ENCODE data around the gene SLC35F3. TPM values are rescaled to one million over a fixed set of nuclear protein-coding genes. Genes with fewer than 3 reads are reported as not detected.

SLC35F3 gene
- total and polyA plus RNA-seq, 9 of the 15 experiments (the other 6 are each of a cell fraction or from before 2014, with no cell fraction given): 0.04 to 0.07 (median 0.04) TPM; not detected in 6

DNA sequence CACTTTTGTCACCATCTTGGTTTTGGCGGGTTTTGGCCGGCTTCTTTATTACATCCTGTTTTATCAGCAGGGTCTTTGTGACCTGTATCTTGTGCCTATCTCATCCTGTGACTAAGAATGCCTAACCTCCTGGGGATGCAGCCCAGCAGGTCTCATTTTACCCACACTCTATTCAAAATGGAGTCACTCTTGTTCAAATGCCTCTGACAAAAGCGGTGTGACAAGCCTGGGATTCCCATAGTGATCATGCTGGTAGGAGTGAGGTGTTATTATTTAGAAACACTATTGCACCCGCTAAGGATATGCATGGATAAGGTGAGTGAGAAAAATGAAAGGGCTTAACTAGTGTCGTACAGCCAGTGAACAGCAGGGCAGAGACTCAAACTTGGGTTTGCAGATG lies 357.1 kb downstream of the SLC35F3 start:
- no peaks in the 10 kb centered on the region for H3K9me3 ChIP-seq (replicated peaks; ENCODE audit: control insufficient read depth, insufficient read depth, low read depth, low read length)
- peaks cover 10 to 13% of the 10 kb centered on the region in 2 experiments for H3K27me3 ChIP-seq (ENCODE audit: control insufficient read depth in 2 of 2, insufficient read depth in 2 of 2, low read length in 2 of 2)
- FAIRE-seq (no peak), ATAC-seq (no peak; the same call in 2 of the 3 replicates), DNase-seq (ENCODE audit: extremely low read depth in 1 of 4, low spot score in 3 of 4) (no peak)
- intact Hi-C loops (cut with micrococcal nuclease) (no loop called here), in situ Hi-C loops (cut with MboI) (no loop called here)
- H4K20me1 ChIP-seq (replicated peaks; ENCODE audit: control insufficient read depth, insufficient read depth, low read length): no peaks in the 10 kb centered on the region
- no peak overlapping the region for H3K27ac ChIP-seq (ENCODE audit: extremely low read depth, low read depth, low read length)
- no peaks in the 10 kb centered on the region for H3K4me1 ChIP-seq (replicated peaks in 1 of 2; ENCODE audit: control insufficient read depth in 2 of 2, insufficient read depth in 2 of 2, low read length in 2 of 2)
- no TSS peak for BruUV-seq (replicated peaks)
- no peak overlapping the region for H3K4me3 ChIP-seq
- ChIA-PET CTCF (ENCODE audit: low intra/inter-chr PET ratio) (no interaction called here), POLR2A (no interaction called here)
- H3K9me1 ChIP-seq (ENCODE audit: control insufficient read depth, insufficient read depth, low read length): no peaks in the 10 kb centered on the region
- no peak overlapping the region for H3K9ac ChIP-seq (ENCODE audit: insufficient read depth in 1 of 2, low read depth in 2 of 2, low read length in 2 of 2)
- WGBS (ENCODE audit: insufficient coverage, low coverage, missing lambda C conversion rate): 4% methylated on average over 5 of the region's 5 CpGs
- no peaks in the 10 kb centered on the region for H3K79me2 ChIP-seq (ENCODE audit: control insufficient read depth, insufficient read depth, low read length)
- no peaks in the 10 kb centered on the region for H3K36me3 ChIP-seq (ENCODE audit: control insufficient read depth, insufficient read depth, low read length)
- H3K4me2 ChIP-seq (ENCODE audit: insufficient read depth, low read length): no peak overlapping the region
- H2AFZ ChIP-seq (ENCODE audit: low read depth, low read length): no peak overlapping the region
- TF ChIP-seq SAFB2 (IDR thresholded peaks at IDR 0.05; ENCODE audit: borderline replicate concordance, low read depth, low read length, severe bottlenecking) (no peak), ATF1 (CRISPR knock-in tag; IDR thresholded peaks at IDR 0.05) (no peak), ATF1 (tag; IDR thresholded peaks at IDR 0.05) (no peak), SMAD4 (CRISPR knock-in tag; conservative IDR thresholded peaks at IDR 0.05) (no peak), STAT5A (IDR thresholded peaks at IDR 0.05; ENCODE audit: borderline replicate concordance, low read length) (no peak), FOXK1 (CRISPR knock-in tag; IDR thresholded peaks at IDR 0.05; ENCODE audit: borderline replicate concordance) (no peak), EP400 (IDR thresholded peaks at IDR 0.05) (no peak), CBFA2T3 (IDR thresholded peaks at IDR 0.05) (no peak), TBL1XR1 (IDR thresholded peaks at IDR 0.05; ENCODE audit: low read length in 2 of 2) (no peak), ZNF717 (CRISPR knock-in tag; IDR thresholded peaks at IDR 0.05) (no peak), BCL6 (CRISPR knock-in tag; IDR thresholded peaks at IDR 0.05) (0 out of 2 replicates have a peak, but pooled peaks have one; percentile 70), U2AF1 (optimal IDR thresholded peaks at IDR 0.05; ENCODE audit: low read depth, low read length) (no peak), L3MBTL2 (IDR thresholded peaks at IDR 0.05) (no peak), ZNF592 (IDR thresholded peaks at IDR 0.05) (no peak), ELF1 (tag; IDR thresholded peaks at IDR 0.05) (no peak), ZNF780A (CRISPR knock-in tag; IDR thresholded peaks at IDR 0.05) (no peak), HNRNPLL (IDR thresholded peaks at IDR 0.05; ENCODE audit: low read depth, low read length, poor library complexity, severe bottlenecking) (no peak)
- TF ChIP-seq, protein P1, sequence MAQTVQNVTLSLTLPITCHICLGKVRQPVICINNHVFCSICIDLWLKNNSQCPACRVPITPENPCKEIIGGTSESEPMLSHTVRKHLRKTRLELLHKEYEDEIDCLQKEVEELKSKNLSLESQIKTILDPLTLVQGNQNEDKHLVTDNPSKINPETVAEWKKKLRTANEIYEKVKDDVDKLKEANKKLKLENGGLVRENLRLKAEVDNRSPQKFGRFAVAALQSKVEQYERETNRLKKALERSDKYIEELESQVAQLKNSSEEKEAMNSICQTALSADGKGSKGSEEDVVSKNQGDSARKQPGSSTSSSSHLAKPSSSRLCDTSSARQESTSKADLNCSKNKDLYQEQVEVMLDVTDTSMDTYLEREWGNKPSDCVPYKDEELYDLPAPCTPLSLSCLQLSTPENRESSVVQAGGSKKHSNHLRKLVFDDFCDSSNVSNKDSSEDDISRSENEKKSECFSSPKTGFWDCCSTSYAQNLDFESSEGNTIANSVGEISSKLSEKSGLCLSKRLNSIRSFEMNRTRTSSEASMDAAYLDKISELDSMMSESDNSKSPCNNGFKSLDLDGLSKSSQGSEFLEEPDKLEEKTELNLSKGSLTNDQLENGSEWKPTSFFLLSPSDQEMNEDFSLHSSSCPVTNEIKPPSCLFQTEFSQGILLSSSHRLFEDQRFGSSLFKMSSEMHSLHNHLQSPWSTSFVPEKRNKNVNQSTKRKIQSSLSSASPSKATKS (CRISPR knock-in tag; IDR thresholded peaks at IDR 0.05): no peak

All from K562 (cell line).